ENCODE results near the gene CPNE5. TPM values are rescaled to one million over a fixed set of nuclear protein-coding genes. Genes with fewer than 3 reads are reported as not detected.

CPNE5 gene
- total RNA-seq, 4 donors from 2014 or later, result 0.19 to 1.3 (median 0.59) TPM

DNA sequence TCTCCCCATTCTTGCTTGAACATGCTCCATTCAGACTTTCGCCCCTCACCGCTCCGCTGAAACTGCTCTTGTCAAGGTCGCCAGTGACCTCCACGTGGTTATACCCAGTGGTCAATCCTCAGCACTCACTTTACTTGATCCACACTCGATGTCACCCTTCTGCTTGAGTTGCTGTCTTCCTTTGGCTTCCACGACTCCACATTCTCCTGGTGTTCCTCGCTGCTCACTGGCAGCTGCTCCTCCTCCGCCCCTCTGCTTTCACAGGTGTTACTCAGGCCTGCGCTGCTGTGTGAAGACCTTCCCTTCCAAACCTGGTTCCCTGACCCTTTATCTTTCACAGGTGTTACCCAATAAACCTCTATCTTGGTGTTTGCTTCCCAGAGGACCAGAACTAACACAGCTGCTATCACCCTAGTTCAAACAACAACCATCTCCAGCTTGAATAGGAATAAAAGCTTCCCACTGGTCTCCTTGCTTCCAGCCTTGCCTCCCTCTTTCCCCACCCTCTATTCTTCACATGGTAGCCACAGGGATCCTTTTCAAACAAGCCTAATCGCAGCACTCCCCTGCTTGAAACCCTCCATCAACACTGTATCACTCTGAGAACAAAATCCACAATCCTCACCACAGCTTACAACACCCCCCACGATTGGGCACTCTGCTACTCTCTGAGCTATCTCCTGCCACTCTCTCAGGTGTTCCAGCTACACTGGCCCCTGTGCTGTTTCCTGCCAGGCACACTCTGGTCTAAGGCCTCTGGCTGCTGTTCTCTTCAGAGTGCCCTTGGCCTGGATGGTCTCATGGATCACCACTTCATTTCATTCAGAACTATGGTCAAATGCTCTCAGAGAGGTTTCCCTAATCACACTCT, 24.7 kb upstream of the CPNE5 start:
- TF ChIP-seq, protein P1, sequence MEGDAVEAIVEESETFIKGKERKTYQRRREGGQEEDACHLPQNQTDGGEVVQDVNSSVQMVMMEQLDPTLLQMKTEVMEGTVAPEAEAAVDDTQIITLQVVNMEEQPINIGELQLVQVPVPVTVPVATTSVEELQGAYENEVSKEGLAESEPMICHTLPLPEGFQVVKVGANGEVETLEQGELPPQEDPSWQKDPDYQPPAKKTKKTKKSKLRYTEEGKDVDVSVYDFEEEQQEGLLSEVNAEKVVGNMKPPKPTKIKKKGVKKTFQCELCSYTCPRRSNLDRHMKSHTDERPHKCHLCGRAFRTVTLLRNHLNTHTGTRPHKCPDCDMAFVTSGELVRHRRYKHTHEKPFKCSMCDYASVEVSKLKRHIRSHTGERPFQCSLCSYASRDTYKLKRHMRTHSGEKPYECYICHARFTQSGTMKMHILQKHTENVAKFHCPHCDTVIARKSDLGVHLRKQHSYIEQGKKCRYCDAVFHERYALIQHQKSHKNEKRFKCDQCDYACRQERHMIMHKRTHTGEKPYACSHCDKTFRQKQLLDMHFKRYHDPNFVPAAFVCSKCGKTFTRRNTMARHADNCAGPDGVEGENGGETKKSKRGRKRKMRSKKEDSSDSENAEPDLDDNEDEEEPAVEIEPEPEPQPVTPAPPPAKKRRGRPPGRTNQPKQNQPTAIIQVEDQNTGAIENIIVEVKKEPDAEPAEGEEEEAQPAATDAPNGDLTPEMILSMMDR (IDR thresholded peaks at IDR 0.05; ENCODE audit: low read depth), result no peak

- TF ChIP-seq, protein P1 (IDR thresholded peaks at IDR 0.05; ENCODE audit: low read depth), result no peak
These were observed 23.7 kb upstream of the CPNE5 start for GRCh38 chr6:36862848-36863382.

DNA sequence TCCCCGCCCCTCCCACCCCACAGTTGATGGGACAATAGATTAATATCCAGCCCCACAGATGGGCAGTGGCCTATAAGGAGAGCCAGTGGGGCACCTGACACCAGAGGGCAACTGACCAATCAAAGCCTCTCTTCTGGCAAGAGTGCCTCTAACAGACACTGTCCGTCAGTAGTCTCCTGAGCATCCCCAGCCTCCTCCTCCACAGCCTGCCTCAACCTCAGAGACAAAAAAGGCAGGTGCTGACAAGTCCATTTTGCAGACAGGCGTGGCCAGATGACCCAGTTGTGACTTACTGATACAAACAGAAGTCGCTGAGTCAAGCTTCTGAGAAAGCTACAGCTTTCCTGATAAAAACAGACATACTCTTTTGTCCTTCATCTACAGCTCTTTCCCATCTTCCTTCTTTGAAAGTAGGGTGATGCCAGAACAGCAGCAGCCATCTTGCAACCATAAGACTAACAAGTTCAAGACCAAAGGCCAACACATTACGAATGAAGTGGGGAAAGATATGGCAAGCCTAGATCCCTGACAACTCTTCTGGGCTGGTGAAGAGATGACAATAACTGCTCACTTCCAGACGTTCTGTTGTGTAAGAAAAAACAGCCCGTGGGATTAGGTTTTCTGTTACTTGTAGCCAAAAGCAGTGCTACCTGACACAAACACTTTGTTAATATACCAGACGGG, 23.1 kb upstream of the CPNE5 start:
- TF ChIP-seq, protein P1 (IDR thresholded peaks at IDR 0.05; ENCODE audit: low read depth), result no peak

GRCh38 chr6:36860126-36860525, 20.9 kb upstream of the CPNE5 start:
- TF ChIP-seq, protein P1 (IDR thresholded peaks at IDR 0.05; ENCODE audit: low read depth), result no peak

DNA sequence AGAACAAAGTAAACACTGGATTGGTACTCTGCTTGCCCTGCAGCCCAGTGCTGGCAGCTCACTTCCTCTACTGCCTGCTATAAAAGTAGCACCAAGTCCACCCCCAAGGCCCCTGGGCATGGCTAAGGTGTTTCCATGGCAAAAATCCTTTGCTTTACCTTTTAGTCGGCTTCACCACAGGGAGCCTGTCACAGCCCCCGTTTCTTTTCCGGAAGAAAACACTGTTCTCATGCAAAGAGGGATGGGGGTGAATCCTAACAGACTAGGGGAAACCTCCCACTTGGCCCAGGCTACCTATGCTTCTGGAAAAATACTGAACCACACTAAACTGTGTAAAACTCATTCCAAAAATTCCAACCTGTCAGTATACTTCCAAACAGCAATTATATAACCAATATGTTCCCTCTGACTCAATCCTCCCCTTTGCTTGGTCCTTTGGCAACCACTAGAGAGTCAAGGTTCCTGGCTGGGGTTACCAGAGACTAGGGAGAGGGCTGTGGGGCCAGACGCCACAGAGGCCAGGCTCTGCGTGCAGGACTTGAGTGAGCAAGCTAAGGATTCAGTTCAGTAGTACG, 19.2 kb upstream of the CPNE5 start:
- TF ChIP-seq, protein P1 (IDR thresholded peaks at IDR 0.05; ENCODE audit: low read depth), result no peak

GRCh38 chr6:36857325-36857724, 18.1 kb upstream of the CPNE5 start:
- TF ChIP-seq, protein P1 (IDR thresholded peaks at IDR 0.05; ENCODE audit: low read depth), result no peak

DNA sequence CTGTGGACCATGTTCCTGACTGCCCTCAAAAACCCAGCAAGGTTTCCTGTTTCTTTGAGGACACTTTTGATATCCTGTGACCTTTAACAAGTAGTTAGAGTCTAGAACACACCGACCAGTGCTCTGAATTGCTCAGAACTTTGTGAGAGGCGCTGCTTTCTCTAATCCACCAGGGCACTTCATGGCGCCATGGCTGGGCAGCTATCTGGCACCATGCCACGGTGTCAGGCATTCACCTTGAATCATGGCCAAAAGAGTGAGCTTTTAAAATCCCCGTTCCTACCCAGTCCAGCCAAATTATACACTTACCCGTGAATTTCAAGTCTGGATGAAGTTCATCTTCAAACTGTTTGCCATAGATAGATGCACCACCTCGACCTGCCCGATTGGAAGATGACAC, 17.0 kb upstream of the CPNE5 start:
- TF ChIP-seq, protein P1 (IDR thresholded peaks at IDR 0.05; ENCODE audit: low read depth), result no peak

Measured in subcutaneous adipose tissue (tissue), 4 donors.